Measurements from ENCODE around the gene CACNA2D4. TPM values are rescaled to one million over a fixed set of nuclear protein-coding genes. Genes with fewer than 3 reads are reported as not detected.

The CACNA2D4 gene
- total RNA-seq, 1 experiment from 2014 or later, result not detected

GRCh38 chr12:1907652-1908611 is 10.5 kb downstream of the CACNA2D4 start:
- no peaks in the 10 kb centered on the region for H3K36me3 ChIP-seq
- H3K4me1 ChIP-seq (replicated peaks), result peaks cover 8% of the 10 kb centered on the region
- H3K4me3 ChIP-seq, result no peak overlapping the region
- peaks cover 11% of the 10 kb centered on the region for H3K9me3 ChIP-seq (replicated peaks)
- no peak overlapping the region for H3K27ac ChIP-seq
- H3K27me3 ChIP-seq (replicated peaks), result no peaks in the 10 kb centered on the region
- DNase-seq (ENCODE audit: low read depth in 1 of 2, low spot score in 2 of 2), result peak in 1 of 2 experiments; percentile 44

GRCh38 chr12:1906579-1906978 is 11.9 kb downstream of the CACNA2D4 start:
- Histone ChIP-seq H3K4me1 (replicated peaks) (no peaks in the 10 kb centered on the region), H3K9me3 (replicated peaks) (peaks cover 13% of the 10 kb centered on the region), H3K27me3 (replicated peaks) (no peaks in the 10 kb centered on the region), H3K36me3 (no peaks in the 10 kb centered on the region), H3K27ac (no peak overlapping the region), H3K4me3 (no peak overlapping the region)
- DNase-seq (ENCODE audit: low read depth in 1 of 2, low spot score in 2 of 2), result no peak

DNA sequence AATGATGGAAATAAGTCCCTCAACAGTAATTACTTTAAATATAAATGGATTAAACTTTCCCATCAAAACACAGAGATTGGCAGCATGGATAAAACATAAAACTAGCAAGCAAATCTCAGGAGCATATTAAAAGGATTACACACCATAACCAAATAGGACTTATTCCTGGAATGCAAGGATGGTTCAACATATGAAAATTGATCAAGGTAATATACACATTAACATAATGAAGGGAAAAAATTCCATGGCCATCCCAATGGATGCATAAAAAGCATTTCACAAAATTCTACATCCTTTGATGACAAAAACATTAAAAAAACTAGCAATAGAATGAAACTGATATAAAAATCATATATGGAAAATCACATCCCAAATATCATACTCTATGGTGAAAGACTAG is 13.6 kb downstream of the CACNA2D4 start:
- Histone ChIP-seq H3K4me3 (no peak overlapping the region), H3K27ac (no peak overlapping the region), H3K4me1 (replicated peaks) (no peaks in the 10 kb centered on the region), H3K9me3 (replicated peaks) (peaks cover 13% of the 10 kb centered on the region), H3K36me3 (no peaks in the 10 kb centered on the region), H3K27me3 (replicated peaks) (no peaks in the 10 kb centered on the region)
- no peak for DNase-seq (ENCODE audit: low read depth in 1 of 2, low spot score in 2 of 2)

DNA sequence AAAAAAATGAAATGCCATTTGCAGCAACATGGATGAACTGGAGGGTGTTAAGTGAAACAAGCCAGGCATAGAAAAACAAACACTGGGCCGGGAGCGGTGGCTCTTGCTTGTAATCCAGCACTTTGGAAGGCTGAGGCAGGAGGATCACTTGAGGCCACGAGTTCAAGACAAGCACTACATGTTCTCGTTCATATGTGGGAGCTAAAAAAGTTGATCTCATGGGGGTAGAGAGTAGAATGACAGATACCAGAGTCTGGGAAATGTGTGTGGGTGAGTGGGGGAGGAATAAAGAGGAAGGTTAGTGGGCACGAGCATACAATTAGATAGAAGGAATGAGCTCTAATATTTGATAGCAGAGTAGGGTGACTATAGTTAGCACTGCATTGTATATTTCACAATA is 21.5 kb downstream of the CACNA2D4 start:
- no peaks in the 10 kb centered on the region for H3K36me3 ChIP-seq
- no peak overlapping the region for H3K27ac ChIP-seq
- H3K27me3 ChIP-seq (replicated peaks), result peaks cover 11% of the 10 kb centered on the region

DNA sequence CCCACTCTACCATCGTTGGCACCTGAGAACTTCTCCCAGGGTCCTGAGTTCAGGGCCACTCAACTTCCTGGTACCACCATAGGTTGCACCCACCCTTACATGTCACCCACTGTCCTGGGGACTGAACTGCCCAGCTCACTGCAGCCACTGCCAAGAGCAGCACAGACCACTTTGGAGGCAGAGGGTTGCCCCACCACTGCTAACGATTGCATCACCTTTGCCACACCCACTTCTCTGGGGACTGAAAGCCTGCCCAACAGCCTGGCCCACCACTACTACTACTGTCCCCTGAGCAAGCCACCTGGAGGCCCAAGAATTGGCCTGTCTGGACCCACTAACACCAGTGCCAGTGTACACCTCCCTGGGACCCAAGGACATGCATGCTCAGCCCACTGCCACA is 27.6 kb downstream of the CACNA2D4 start:
- no peak overlapping the region for H3K27ac ChIP-seq
- H3K4me3 ChIP-seq, result no peak overlapping the region
- DNase-seq (ENCODE audit: low read depth in 1 of 2, low spot score in 2 of 2), result no peak
- peaks cover 22% of the 10 kb centered on the region for H3K27me3 ChIP-seq (replicated peaks)
- no peaks in the 10 kb centered on the region for H3K36me3 ChIP-seq
- H3K9me3 ChIP-seq (replicated peaks), result no peaks in the 10 kb centered on the region
- H3K4me1 ChIP-seq (replicated peaks), result no peaks in the 10 kb centered on the region

More for the DNA sequence above, 21.5 kb downstream of the CACNA2D4 start:
- no peak for DNase-seq (ENCODE audit: low read depth in 1 of 2, low spot score in 2 of 2)
- H3K4me1 ChIP-seq (replicated peaks), result no peaks in the 10 kb centered on the region
- no peaks in the 10 kb centered on the region for H3K9me3 ChIP-seq (replicated peaks)
- no peak overlapping the region for H3K4me3 ChIP-seq

- H3K27me3 ChIP-seq (replicated peaks), result peaks cover 28% of the 10 kb centered on the region
- H3K27ac ChIP-seq, result no peak overlapping the region
- H3K4me1 ChIP-seq (replicated peaks), result no peaks in the 10 kb centered on the region
- H3K4me3 ChIP-seq, result no peak overlapping the region
- no peaks in the 10 kb centered on the region for H3K9me3 ChIP-seq (replicated peaks)
- H3K36me3 ChIP-seq, result no peaks in the 10 kb centered on the region
- no peak for DNase-seq (ENCODE audit: low read depth in 1 of 2, low spot score in 2 of 2)
These were observed 28.2 kb downstream of the CACNA2D4 start for GRCh38 chr12:1890119-1890703.

- Histone ChIP-seq H3K27me3 (replicated peaks) (peaks cover 40% of the 10 kb centered on the region), H3K27ac (no peak overlapping the region), H3K4me3 (no peak overlapping the region), H3K4me1 (replicated peaks) (no peaks in the 10 kb centered on the region), H3K36me3 (no peaks in the 10 kb centered on the region), H3K9me3 (replicated peaks) (no peaks in the 10 kb centered on the region)
- DNase-seq (ENCODE audit: low read depth in 1 of 2, low spot score in 2 of 2), result no peak
These were observed 29.5 kb downstream of the CACNA2D4 start for GRCh38 chr12:1888923-1889322.

DNA sequence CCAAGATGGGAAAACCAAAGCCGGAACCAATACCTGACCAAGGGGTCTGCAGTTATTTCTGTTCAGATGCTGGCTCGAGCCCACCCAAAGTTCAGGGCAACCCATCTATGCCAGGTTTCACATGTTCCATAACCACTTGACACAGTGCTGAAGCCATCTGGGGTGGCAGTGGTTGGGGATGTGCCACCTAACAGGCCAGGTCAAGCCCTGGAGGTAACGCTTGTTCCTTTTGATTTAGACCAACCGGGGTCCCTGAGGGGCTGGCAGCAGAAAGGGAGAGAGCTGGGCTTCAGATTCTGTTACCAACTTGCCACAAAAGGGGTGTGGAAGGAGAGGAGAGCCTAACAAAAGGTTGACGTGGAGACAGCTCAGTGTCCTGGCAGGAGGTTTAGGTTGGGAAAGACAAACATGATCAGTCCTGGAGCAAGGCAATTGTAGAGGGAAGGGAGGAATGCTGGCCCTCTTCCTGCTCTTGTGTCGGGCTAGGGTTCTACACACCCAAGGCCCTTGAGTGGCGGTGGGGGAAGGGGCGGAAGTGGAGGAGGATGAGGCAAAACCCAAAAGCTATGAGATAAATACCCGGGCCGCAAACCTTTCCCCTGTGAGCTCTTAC is 31.9 kb downstream of the CACNA2D4 start:
- no peak overlapping the region for H3K4me3 ChIP-seq
- no peaks in the 10 kb centered on the region for H3K36me3 ChIP-seq
- H3K27me3 ChIP-seq (replicated peaks), result peaks cover 59% of the 10 kb centered on the region
- H3K27ac ChIP-seq, result no peak overlapping the region
- H3K4me1 ChIP-seq (replicated peaks), result no peaks in the 10 kb centered on the region
- DNase-seq (ENCODE audit: low read depth in 1 of 2, low spot score in 2 of 2), result no peak
- H3K9me3 ChIP-seq (replicated peaks), result no peaks in the 10 kb centered on the region

DNA sequence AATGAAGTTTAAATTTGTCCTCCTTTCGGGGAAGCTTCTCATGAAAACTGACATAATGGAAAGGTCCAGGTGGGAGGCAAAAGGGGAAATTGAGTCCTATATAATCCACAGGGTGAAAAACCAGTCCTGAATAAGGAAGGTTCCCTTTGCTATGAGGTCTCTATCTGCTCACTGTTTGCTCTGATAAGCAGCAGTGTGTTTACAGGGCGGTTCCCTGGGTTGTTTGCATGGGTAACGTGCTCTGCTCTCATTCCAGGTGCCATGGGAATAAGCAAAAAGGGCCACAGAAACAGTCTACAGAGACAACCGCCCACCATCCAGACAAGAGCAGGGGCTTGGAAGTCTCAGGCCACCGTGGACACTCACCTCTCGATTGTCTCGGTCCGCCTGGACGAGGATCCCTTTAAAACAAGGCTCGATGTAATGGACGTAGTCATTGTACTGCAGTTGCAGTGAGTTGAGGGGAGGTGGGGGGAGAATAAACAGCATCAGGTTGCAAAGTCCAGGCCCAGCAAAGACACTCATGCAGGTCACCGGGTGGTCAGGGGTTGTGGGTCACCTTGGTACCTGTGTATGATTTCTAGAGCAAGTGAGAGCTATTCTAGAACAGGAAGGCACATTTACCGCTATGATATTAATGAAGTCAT is 32.7 kb downstream of the CACNA2D4 start:
- Histone ChIP-seq H3K27ac (no peak overlapping the region), H3K4me1 (replicated peaks) (no peaks in the 10 kb centered on the region), H3K4me3 (no peak overlapping the region), H3K36me3 (no peaks in the 10 kb centered on the region), H3K9me3 (replicated peaks) (no peaks in the 10 kb centered on the region), H3K27me3 (replicated peaks) (peaks cover 62% of the 10 kb centered on the region)
- no peak for DNase-seq (ENCODE audit: low read depth in 1 of 2, low spot score in 2 of 2)

DNA sequence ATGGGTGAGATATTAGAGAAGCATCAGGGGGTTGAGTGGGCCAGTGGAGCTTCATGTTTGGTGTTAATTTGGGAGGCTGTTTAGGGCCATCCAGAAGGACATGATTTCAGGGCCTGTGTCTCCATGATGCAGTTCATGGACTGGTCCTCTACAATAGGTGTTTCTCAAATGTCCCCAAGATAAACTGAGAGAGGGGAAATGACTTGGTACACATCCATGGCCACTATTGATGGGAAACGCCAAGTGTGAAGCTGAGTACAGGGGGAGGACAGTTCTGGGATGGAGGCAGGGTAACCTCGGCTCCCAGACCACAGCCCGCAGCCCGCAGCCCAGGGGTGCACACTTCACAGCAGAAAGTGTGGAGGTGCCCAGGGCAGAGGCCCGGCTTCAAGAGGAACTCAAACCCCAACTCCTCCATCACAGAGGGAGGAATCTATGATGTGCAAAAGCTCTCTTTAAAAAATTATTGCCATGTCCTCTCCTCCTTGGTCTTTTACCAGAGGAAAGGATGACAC is 33.3 kb downstream of the CACNA2D4 start:
- Histone ChIP-seq H3K27me3 (replicated peaks) (peaks cover 67% of the 10 kb centered on the region), H3K27ac (no peak overlapping the region), H3K4me1 (replicated peaks) (no peaks in the 10 kb centered on the region), H3K4me3 (no peak overlapping the region), H3K36me3 (no peaks in the 10 kb centered on the region), H3K9me3 (replicated peaks) (no peaks in the 10 kb centered on the region)
- no peak for DNase-seq (ENCODE audit: low read depth in 1 of 2, low spot score in 2 of 2)

DNA sequence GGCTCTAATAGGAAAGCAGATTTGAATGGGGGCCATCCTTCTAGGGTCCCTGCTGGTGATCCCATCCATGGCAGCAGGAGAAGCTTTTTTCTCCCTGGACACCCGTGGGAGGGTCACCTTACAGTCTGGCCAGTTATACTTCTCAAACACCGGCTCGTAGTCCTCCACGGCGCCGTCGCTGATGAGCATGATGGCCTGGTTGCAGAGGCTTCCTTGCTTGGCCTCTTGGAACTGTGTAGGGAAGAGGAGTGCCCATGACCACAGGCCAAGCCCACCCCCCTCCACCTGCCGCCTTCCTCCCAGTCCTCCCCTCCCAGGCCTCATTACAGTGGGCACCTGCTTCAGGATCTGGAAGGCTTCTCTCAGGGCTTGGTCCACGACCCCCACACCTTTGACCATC is 33.8 kb downstream of the CACNA2D4 start:
- H3K27me3 ChIP-seq (replicated peaks), result peaks cover 72% of the 10 kb centered on the region
- H3K4me1 ChIP-seq (replicated peaks), result no peaks in the 10 kb centered on the region
- H3K27ac ChIP-seq, result no peak overlapping the region
- no peaks in the 10 kb centered on the region for H3K36me3 ChIP-seq
- H3K9me3 ChIP-seq (replicated peaks), result no peaks in the 10 kb centered on the region
- DNase-seq (ENCODE audit: low read depth in 1 of 2, low spot score in 2 of 2), result no peak
- no peak overlapping the region for H3K4me3 ChIP-seq

GRCh38 chr12:1883513-1883912 is 34.9 kb downstream of the CACNA2D4 start:
- H3K9me3 ChIP-seq (replicated peaks), result no peaks in the 10 kb centered on the region
- H3K27ac ChIP-seq, result no peak overlapping the region
- H3K4me1 ChIP-seq (replicated peaks), result no peaks in the 10 kb centered on the region
- no peak overlapping the region for H3K4me3 ChIP-seq
- DNase-seq (ENCODE audit: low read depth in 1 of 2, low spot score in 2 of 2), result no peak
- no peaks in the 10 kb centered on the region for H3K36me3 ChIP-seq
- peaks cover 64% of the 10 kb centered on the region for H3K27me3 ChIP-seq (replicated peaks)

GRCh38 chr12:1882850-1883470 is 35.5 kb downstream of the CACNA2D4 start:
- H3K36me3 ChIP-seq, result no peaks in the 10 kb centered on the region
- no peak for DNase-seq (ENCODE audit: low read depth in 1 of 2, low spot score in 2 of 2)
- H3K4me3 ChIP-seq, result no peak overlapping the region
- H3K27ac ChIP-seq, result no peak overlapping the region
- peaks cover 61% of the 10 kb centered on the region for H3K27me3 ChIP-seq (replicated peaks)
- no peaks in the 10 kb centered on the region for H3K9me3 ChIP-seq (replicated peaks)
- no peaks in the 10 kb centered on the region for H3K4me1 ChIP-seq (replicated peaks)
